COLO668 (cell line): Measurements from ENCODE around the gene SLC5A1.

Experiments used
- DNase-seq: peaks from one replicate; lab custom pipeline; 2025; ENCODE audit not compliant: unreplicated experiment; lab: John Stamatoyannopoulos, UW

The SLC5A1 gene

GRCh38 chr22:32042924-32043323 is at the start of gene SLC5A1:
Gene SLC5A1 (plus strand): TSS chr22:32043261. CDS start chr22:32043282, 21 bp downstream.
- peak; percentile 69 for DNase-seq

GRCh38 chr22:31995046-31995445 is 48.0 kb upstream of the SLC5A1 start:
- no peak for DNase-seq

GRCh38 chr22:31995807-31996206 is 47.3 kb upstream of the SLC5A1 start:
- DNase-seq, result no peak

- DNase-seq, result no peak
Observed at GRCh38 chr22:31998784-31999385, 44.2 kb upstream of the SLC5A1 start.

- DNase-seq, result no peak
Observed at GRCh38 chr22:32000181-32000580, 42.9 kb upstream of the SLC5A1 start.

GRCh38 chr22:32005453-32005852 is 37.6 kb upstream of the SLC5A1 start:
- DNase-seq, result no peak

GRCh38 chr22:32013200-32013599 is 29.9 kb upstream of the SLC5A1 start:
- no peak for DNase-seq

- DNase-seq, result no peak
Observed at GRCh38 chr22:32016081-32016480, 27.0 kb upstream of the SLC5A1 start.

- DNase-seq, result no peak
Observed at GRCh38 chr22:32018056-32018455, 25.0 kb upstream of the SLC5A1 start.

GRCh38 chr22:32020117-32020516 is 22.9 kb upstream of the SLC5A1 start:
- no peak for DNase-seq

GRCh38 chr22:32021716-32022115 is 21.3 kb upstream of the SLC5A1 start:
- DNase-seq, result no peak

- DNase-seq, result no peak
Observed at GRCh38 chr22:32023251-32023827, 19.7 kb upstream of the SLC5A1 start.

- no peak for DNase-seq
Observed at GRCh38 chr22:32024796-32025195, 18.3 kb upstream of the SLC5A1 start.

GRCh38 chr22:32030518-32031247 is 12.4 kb upstream of the SLC5A1 start:
- no peak for DNase-seq

GRCh38 chr22:32031466-32031865 is 11.6 kb upstream of the SLC5A1 start:
- no peak for DNase-seq

- no peak for DNase-seq
Observed at GRCh38 chr22:32034275-32034674, 8.8 kb upstream of the SLC5A1 start.

- DNase-seq, result no peak
Observed at GRCh38 chr22:32037236-32037635, 5.8 kb upstream of the SLC5A1 start.

GRCh38 chr22:32040324-32040904 is 2.6 kb upstream of the SLC5A1 start:
- no peak for DNase-seq

GRCh38 chr22:32043391-32043790 is 330 bp downstream of the SLC5A1 start:
- no peak for DNase-seq

- no peak for DNase-seq
Observed at GRCh38 chr22:32044477-32044876, 1.4 kb downstream of the SLC5A1 start.

GRCh38 chr22:32044913-32045312 is 1.9 kb downstream of the SLC5A1 start:
- DNase-seq, result no peak

- no peak for DNase-seq
Observed at GRCh38 chr22:32048069-32048468, 5.0 kb downstream of the SLC5A1 start.
